PC-3 (cell line): Measurements from ENCODE around the gene SLC25A19. TPM values are rescaled to one million over a fixed set of nuclear protein-coding genes. Genes with fewer than 3 reads are reported as not detected.

Experiments
- ATAC-seq: fragments of 200-7000 bp; cut with Tn5 transposase; 2 replicates; pipeline ENCODE4 v1.9.1; 2020; ENCODE audit warnings: mild to moderate bottlenecking, moderate library complexity
- BruUV-seq: library from RNA; stranded (reverse); fragments of 400-500 nt; replicated peaks from 2 replicates; lab custom pipeline; 2021; lab: Mats Ljungman, UMichigan
- CTCF ChIA-PET: fragments of 300-600 bp; sonication (Branson Sonifier 250); formaldehyde crosslinking; loops from one replicate; lab custom pipeline; 2022; ENCODE audit warnings: antibody characterized with exemption; lab: Charles Lee
- POLR2A ChIA-PET: fragments of 300-600 bp; sonication (Branson Sonifier 250); formaldehyde crosslinking; loops from one replicate; lab custom pipeline; 2022; ENCODE audit warnings: antibody characterized with exemption; ENCODE audit not compliant: unreplicated experiment; lab: Charles Lee
- DNase-seq: peaks from one replicate; pipeline ENCODE4 v3.0.0-alpha.2; 2015
- H2AFZ ChIP-seq: fragments of 300-600 bp; sonication (generic); 2 replicates; pipeline ENCODE4 v1.6.0; 2016; ENCODE audit warnings: antibody characterized with exemption, low read length
- H3F3A ChIP-seq: fragments of 300-600 bp; sonication (generic); one replicate; pipeline ENCODE4 v1.6.0; 2017; ENCODE audit warnings: antibody characterized with exemption, low read length, control low read depth, mild to moderate bottlenecking; ENCODE audit not compliant: unreplicated experiment
- H3K27ac ChIP-seq: fragments of 300-600 bp; sonication (generic); 2 replicates; pipeline ENCODE4 v1.5.1; 2016; ENCODE audit warnings: mild to moderate bottlenecking, low read length
- H3K27me3 ChIP-seq: fragments of 300-600 bp; sonication (generic); 2 replicates; pipeline ENCODE4 v1.6.1; 2016; ENCODE audit warnings: low read length, mixed read lengths
- H3K36me3 ChIP-seq: fragments of 300-600 bp; sonication (generic); 2 replicates; pipeline ENCODE4 v1.6.1; 2016; ENCODE audit warnings: low read depth, mixed run types, low read length, mixed read lengths
- H3K4me1 ChIP-seq: fragments of 300-600 bp; sonication (generic); 2 replicates; pipeline ENCODE4 v1.5.1; 2016; ENCODE audit warnings: low read length; ENCODE audit not compliant: insufficient read depth
- H3K4me2 ChIP-seq: fragments of 300-600 bp; sonication (generic); 2 replicates; pipeline ENCODE4 v1.6.0; 2016; ENCODE audit warnings: low read length
- H3K4me3 ChIP-seq: fragments of 300-600 bp; sonication (generic); 2 replicates; pipeline ENCODE4 v1.5.1; 2016; ENCODE audit warnings: mild to moderate bottlenecking, low read length, mixed read lengths
- H3K79me2 ChIP-seq: fragments of 300-600 bp; sonication (generic); 2 replicates; pipeline ENCODE4 v1.6.1; 2017; ENCODE audit warnings: low read length, mixed read lengths
- H3K9ac ChIP-seq: fragments of 300-600 bp; sonication (generic); 2 replicates; pipeline ENCODE4 v1.6.0; 2016; ENCODE audit warnings: mild to moderate bottlenecking, low read length
- H3K9me2 ChIP-seq: fragments of 300-600 bp; sonication (generic); replicated peaks from 2 replicates; pipeline ENCODE4 v1.6.1; 2016; ENCODE audit warnings: mixed run types, low read length, mixed read lengths
- H3K9me3 ChIP-seq: fragments of 300-600 bp; sonication (generic); 2 replicates; pipeline ENCODE4 v1.6.1; 2016; ENCODE audit warnings: low read length, mixed read lengths
- H4K20me1 ChIP-seq: fragments of 300-600 bp; sonication (generic); 2 replicates; pipeline ENCODE4 v1.6.1; 2016; ENCODE audit warnings: low read length, mixed read lengths
- EZH2 ChIP-seq: fragments of 300-600 bp; sonication (generic); IDR thresholded peaks from one replicate; pipeline ENCODE4 v1.6.1; 2017; ENCODE audit warnings: antibody characterized with exemption, mild to moderate bottlenecking, low read length; ENCODE audit not compliant: unreplicated experiment
- EZH2phosphoT487 ChIP-seq: fragments of 300-600 bp; sonication (generic); IDR thresholded peaks from 2 replicates; pipeline ENCODE4 v1.6.1; 2018; ENCODE audit warnings: mild to moderate bottlenecking, antibody characterized with exemption, low read length, borderline replicate concordance
- intact Hi-C: fragments of 100-400 bp; cut with micrococcal nuclease; formaldehyde crosslinking; loops from 2 replicates; pipeline ENCODE4 v1.9.0; 2023
- total RNA-seq: library from RNA; depleted of rRNA; stranded (reverse); fragments of >200 nt; gene quantifications from 2 replicates; pipeline ENCODE4 v1.2.3, GENCODE V29; 2014
- TF ChIP-seq, protein P1 (sequence below): fragments of 300-600 bp; sonication (generic); conservative IDR thresholded peaks from 2 replicates; pipeline ENCODE4 v1.5.1; 2017; ENCODE audit warnings: antibody characterized with exemption, low read depth, mild to moderate bottlenecking, low read length

SLC25A19 gene
- total RNA-seq, 1 experiment from 2014 or later: 75.0 TPM

DNA sequence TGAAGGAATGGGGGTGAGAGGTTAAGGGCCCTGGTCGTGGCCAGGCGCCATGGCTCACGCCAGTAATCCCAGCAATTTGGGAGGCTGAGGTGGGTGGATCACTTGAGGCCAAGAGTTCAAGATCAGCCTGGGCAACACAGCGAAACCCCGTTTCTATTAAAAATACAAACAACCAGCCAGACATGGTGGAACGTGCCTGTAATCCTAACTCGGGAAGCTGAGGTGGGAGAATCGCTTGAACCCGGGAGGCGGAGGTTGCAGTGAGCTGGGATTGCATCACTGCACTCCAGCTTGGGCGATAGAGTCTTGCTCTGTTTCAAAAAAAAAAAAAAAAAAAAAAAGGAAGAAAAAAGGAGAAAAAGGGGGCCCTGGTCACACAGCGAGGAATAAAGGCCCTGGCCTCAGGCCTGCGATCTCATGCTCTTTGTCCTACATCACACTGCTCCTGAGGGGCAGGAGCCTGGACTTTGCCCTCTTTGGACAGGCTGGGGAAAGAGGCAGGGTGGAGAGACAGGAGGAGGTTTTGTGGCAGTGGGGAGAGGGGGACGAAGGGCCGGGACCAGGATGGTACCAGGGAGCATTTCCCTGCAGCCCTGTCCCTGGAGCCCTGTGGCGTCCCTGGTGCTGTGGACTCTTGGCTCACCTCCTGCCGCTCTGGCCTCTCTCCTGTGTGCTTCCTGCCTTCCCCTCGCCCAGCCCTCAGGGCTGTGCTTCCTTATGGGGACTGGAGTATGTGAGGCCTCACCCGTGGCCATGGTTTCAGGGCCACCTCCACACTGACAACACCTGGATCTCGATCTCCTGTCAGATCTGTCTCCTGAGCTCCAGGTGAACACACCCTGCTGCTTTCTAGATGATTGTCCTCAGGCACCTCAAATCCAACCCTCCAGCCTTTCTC lies 19.7 kb upstream of the SLC25A19 start:
- H3K9me3 ChIP-seq: no peaks in the 10 kb centered on the region
- TF ChIP-seq, protein P1, sequence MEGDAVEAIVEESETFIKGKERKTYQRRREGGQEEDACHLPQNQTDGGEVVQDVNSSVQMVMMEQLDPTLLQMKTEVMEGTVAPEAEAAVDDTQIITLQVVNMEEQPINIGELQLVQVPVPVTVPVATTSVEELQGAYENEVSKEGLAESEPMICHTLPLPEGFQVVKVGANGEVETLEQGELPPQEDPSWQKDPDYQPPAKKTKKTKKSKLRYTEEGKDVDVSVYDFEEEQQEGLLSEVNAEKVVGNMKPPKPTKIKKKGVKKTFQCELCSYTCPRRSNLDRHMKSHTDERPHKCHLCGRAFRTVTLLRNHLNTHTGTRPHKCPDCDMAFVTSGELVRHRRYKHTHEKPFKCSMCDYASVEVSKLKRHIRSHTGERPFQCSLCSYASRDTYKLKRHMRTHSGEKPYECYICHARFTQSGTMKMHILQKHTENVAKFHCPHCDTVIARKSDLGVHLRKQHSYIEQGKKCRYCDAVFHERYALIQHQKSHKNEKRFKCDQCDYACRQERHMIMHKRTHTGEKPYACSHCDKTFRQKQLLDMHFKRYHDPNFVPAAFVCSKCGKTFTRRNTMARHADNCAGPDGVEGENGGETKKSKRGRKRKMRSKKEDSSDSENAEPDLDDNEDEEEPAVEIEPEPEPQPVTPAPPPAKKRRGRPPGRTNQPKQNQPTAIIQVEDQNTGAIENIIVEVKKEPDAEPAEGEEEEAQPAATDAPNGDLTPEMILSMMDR: no peak
- TF ChIP-seq EZH2phosphoT487: no peak
- TF ChIP-seq EZH2: no peak
- H3K27me3 ChIP-seq: no peaks in the 10 kb centered on the region
- H3K9ac ChIP-seq: no peak overlapping the region
- no peaks in the 10 kb centered on the region for H3F3A ChIP-seq
- intact Hi-C loops: no loop called here
- no TSS peak for BruUV-seq
- ChIA-PET POLR2A (interaction anchor here (0.7 kb wide), 1 partner anchor 252 kb away, joined by 6 read pairs; no protein-coding TSS in a partner anchor), CTCF (interaction anchor here (0.5 to 0.6 kb wide), 2 partner anchors 14 to 325 kb away, joined by 3 read pairs; no protein-coding TSS in a partner anchor)
- no peaks in the 10 kb centered on the region for H3K79me2 ChIP-seq
- DNase-seq (no peak), ATAC-seq (peak; percentile 28)
- H2AFZ ChIP-seq: no peak overlapping the region
- H3K4me3 ChIP-seq: no peak overlapping the region
- no peaks in the 10 kb centered on the region for H3K9me2 ChIP-seq
- H3K36me3 ChIP-seq: no peaks in the 10 kb centered on the region
- H3K27ac ChIP-seq: no peak overlapping the region
- H3K4me1 ChIP-seq: no peaks in the 10 kb centered on the region
- H4K20me1 ChIP-seq: no peaks in the 10 kb centered on the region
- H3K4me2 ChIP-seq: no peak overlapping the region

DNA sequence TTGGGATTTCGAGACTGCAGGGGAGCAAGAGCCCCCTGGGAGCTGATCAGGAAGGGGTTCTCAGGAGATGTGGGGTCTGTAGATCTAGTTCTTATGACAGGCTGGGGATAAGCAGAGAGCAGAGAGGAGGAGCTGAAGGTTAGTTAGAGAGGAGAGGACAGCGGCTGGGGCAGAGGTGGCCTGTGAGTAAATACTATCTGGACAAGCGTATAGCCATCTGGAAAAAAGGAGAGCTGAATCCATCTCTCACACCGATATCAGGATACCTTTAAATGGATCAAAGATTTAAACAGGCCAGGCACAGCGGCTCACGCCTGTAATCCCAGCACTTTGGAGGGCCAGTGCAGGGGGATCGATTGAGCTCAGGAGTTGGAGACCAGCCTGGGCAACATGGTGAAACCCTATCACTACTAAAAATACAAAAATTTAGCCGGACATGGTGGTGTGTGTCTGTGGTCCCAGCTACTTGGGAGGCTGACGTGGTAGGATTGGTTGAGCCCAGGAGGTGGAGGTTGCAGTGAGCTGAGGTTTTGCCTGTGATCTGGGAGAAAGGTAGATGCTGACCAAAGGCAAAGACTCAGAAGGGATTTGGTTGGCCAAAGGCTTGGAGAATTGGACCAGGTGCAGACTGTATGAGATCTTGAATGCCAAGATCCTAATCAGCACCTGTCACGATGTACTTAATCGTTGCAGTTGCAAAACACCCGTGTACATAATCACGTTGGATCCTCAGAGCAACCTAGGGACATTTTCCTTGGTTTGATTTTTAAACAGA lies 18.9 kb upstream of the SLC25A19 start:
- H3K9ac ChIP-seq: no peak overlapping the region
- no peak for ATAC-seq
- H3K4me2 ChIP-seq: no peak overlapping the region
- no peak for DNase-seq
- H4K20me1 ChIP-seq: no peaks in the 10 kb centered on the region
- no peaks in the 10 kb centered on the region for H3K79me2 ChIP-seq
- intact Hi-C loops: no loop called here
- no peak for TF ChIP-seq EZH2phosphoT487
- TF ChIP-seq, protein P1: no peak
- no peak for TF ChIP-seq EZH2
- H3K9me3 ChIP-seq: no peaks in the 10 kb centered on the region
- H3K36me3 ChIP-seq: no peaks in the 10 kb centered on the region
- CTCF ChIA-PET: no interaction called here
- H3K9me2 ChIP-seq: no peaks in the 10 kb centered on the region
- no peaks in the 10 kb centered on the region for H3K4me1 ChIP-seq
- no peak overlapping the region for H3K4me3 ChIP-seq
- H2AFZ ChIP-seq: no peak overlapping the region
- POLR2A ChIA-PET: no interaction called here
- H3K27ac ChIP-seq: no peak overlapping the region
- H3F3A ChIP-seq: no peaks in the 10 kb centered on the region
- BruUV-seq: no TSS peak
- H3K27me3 ChIP-seq: no peaks in the 10 kb centered on the region
